OCI-LY1 (cell line): ENCODE data around the gene BBS1.

Source experiments
- H2AFZ ChIP-seq: fragments of 200-600 bp; sonication (generic), shearing (Covaris generic); 2 replicates; pipeline ENCODE4 v1.6.0; 2014; ENCODE audit warnings: antibody characterized with exemption, mild to moderate bottlenecking, low read length
- H3F3A ChIP-seq: fragments of 200-600 bp; sonication (generic), shearing (Covaris generic); 2 replicates; pipeline ENCODE4 v1.6.0; 2014; ENCODE audit warnings: mild to moderate bottlenecking, antibody characterized with exemption, low read length, moderate library complexity; ENCODE audit not compliant: insufficient read depth
- H3K27ac ChIP-seq: fragments of 200-600 bp; sonication (generic); 2 replicates; pipeline ENCODE4 v1.5.1; 2014; ENCODE audit warnings: low read length, mixed run types, mild to moderate bottlenecking, low read depth; ENCODE audit not compliant: poor library complexity, severe bottlenecking
- H3K27me3 ChIP-seq: fragments of 200-600 bp; sonication (generic); 2 replicates; pipeline ENCODE4 v1.6.0; 2014; ENCODE audit warnings: antibody characterized with exemption, mild to moderate bottlenecking, low read length, moderate library complexity; ENCODE audit not compliant: insufficient read depth
- H3K36me3 ChIP-seq: fragments of 200-600 bp; sonication (generic); 2 replicates; pipeline ENCODE4 v1.6.1; 2014; ENCODE audit warnings: mild to moderate bottlenecking, antibody characterized with exemption, low read length, moderate library complexity, mixed read lengths; ENCODE audit not compliant: insufficient read depth
- H3K4me1 ChIP-seq: fragments of 200-600 bp; sonication (generic); 2 replicates; pipeline ENCODE4 v1.5.1; 2014; ENCODE audit warnings: mild to moderate bottlenecking, low read length, moderate library complexity; ENCODE audit not compliant: insufficient read depth, severe bottlenecking
- H3K4me2 ChIP-seq: fragments of 200-600 bp; sonication (generic), shearing (Covaris generic); 2 replicates; pipeline ENCODE4 v1.6.1; 2014; ENCODE audit warnings: low read length
- H3K4me3 ChIP-seq: fragments of 200-600 bp; sonication (generic); 2 replicates; pipeline ENCODE4 v1.5.1; 2014; ENCODE audit warnings: low read length, low read depth, mild to moderate bottlenecking, mixed read lengths; ENCODE audit not compliant: poor library complexity, severe bottlenecking
- H3K79me2 ChIP-seq: fragments of 200-600 bp; shearing (Covaris generic); 2 replicates; pipeline ENCODE4 v1.6.1; 2016; ENCODE audit warnings: mixed run types, low read length, mixed read lengths; ENCODE audit not compliant: insufficient read depth
- H3K9ac ChIP-seq: fragments of 200-600 bp; sonication (generic), shearing (Covaris generic); 2 replicates; pipeline ENCODE4 v1.6.1; 2014; ENCODE audit warnings: mild to moderate bottlenecking, low read length, mixed read lengths
- H3K9me2 ChIP-seq: fragments of 200-600 bp; sonication (generic), shearing (Covaris generic); 2 replicates; pipeline ENCODE4 v1.6.1; 2014; ENCODE audit warnings: low read depth, mild to moderate bottlenecking, low read length, mixed read lengths
- H3K9me3 ChIP-seq: fragments of 200-600 bp; shearing (Covaris generic); 2 replicates; pipeline ENCODE4 v1.6.1; 2014; ENCODE audit warnings: low read length, mixed read lengths
- H4K20me1 ChIP-seq: fragments of 200-600 bp; sonication (generic), shearing (Covaris generic); 2 replicates; pipeline ENCODE4 v1.6.0; 2016; ENCODE audit warnings: mild to moderate bottlenecking, low read length; ENCODE audit not compliant: insufficient read depth
- EZH2 ChIP-seq: fragments of 200-600 bp; sonication (generic), shearing (Covaris generic); IDR thresholded peaks from 2 replicates; pipeline ENCODE4 v1.8.0; 2017; ENCODE audit warnings: borderline replicate concordance, mixed run types, mild to moderate bottlenecking, antibody characterized with exemption, low read length, moderate library complexity, mixed read lengths
- TF ChIP-seq, protein P1 (sequence below): fragments of 200-600 bp; sonication (generic), shearing (Covaris generic); IDR thresholded peaks from 2 replicates; pipeline ENCODE4 v1.5.1; 2017; ENCODE audit warnings: mild to moderate bottlenecking, antibody characterized with exemption, low read length, moderate library complexity, mixed read lengths

BBS1 gene

DNA sequence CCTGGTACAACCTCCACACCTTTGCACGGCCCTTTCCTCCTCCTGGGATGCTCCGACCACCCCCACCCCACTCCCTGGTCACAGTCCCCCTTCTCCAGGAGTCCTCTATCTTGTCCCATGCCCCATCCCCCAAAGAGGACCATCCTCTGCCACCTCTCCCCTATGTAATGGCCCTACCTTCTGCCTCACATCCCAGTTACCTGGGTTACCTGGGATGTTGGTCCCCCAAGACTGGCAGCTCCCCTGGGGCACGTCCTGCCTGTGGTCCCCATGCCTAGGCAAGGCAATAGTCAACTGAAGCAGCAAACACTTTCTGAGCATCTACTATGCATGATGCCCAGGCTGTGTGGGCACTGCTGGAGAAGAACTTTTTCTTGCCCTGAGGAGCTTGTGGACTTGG lies 45.0 kb downstream of the BBS1 start:
- TF ChIP-seq, protein P1, sequence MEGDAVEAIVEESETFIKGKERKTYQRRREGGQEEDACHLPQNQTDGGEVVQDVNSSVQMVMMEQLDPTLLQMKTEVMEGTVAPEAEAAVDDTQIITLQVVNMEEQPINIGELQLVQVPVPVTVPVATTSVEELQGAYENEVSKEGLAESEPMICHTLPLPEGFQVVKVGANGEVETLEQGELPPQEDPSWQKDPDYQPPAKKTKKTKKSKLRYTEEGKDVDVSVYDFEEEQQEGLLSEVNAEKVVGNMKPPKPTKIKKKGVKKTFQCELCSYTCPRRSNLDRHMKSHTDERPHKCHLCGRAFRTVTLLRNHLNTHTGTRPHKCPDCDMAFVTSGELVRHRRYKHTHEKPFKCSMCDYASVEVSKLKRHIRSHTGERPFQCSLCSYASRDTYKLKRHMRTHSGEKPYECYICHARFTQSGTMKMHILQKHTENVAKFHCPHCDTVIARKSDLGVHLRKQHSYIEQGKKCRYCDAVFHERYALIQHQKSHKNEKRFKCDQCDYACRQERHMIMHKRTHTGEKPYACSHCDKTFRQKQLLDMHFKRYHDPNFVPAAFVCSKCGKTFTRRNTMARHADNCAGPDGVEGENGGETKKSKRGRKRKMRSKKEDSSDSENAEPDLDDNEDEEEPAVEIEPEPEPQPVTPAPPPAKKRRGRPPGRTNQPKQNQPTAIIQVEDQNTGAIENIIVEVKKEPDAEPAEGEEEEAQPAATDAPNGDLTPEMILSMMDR: no peak
- TF ChIP-seq EZH2: no peak
- Histone ChIP-seq H3K9ac (no peak overlapping the region), H3F3A (no peaks in the 10 kb centered on the region), H3K79me2 (no peaks in the 10 kb centered on the region), H4K20me1 (no peaks in the 10 kb centered on the region), H2AFZ (no peak overlapping the region), H3K4me2 (no peak overlapping the region), H3K27me3 (no peaks in the 10 kb centered on the region; the same call in 1 of the 2 replicates), H3K9me2 (no peaks in the 10 kb centered on the region), H3K4me3 (no peak overlapping the region), H3K36me3 (no peaks in the 10 kb centered on the region), H3K27ac (no peak overlapping the region), H3K4me1 (no peaks in the 10 kb centered on the region), H3K9me3 (no peaks in the 10 kb centered on the region)

DNA sequence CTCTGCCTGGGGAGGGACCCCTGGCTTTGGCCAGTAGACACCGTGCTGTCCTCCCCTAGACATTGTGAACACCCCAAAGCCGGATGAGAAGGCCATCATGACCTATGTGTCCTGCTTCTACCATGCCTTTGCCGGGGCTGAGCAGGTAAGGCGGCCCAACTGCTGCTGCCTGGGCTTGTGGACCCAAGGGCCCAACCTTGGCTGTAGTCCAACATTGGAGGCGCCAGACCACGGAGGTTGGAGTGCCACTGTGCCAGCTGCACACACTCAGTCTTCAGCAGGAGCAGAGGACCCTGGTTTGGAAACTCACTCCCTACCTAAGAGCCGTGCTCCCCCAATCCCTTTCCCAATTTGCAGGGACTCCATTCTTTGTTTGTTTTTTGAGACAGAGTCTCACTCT lies 45.7 kb downstream of the BBS1 start:
- Histone ChIP-seq H3K27me3 (no peaks in the 10 kb centered on the region; the same call in 1 of the 2 replicates), H3K79me2 (no peaks in the 10 kb centered on the region), H3K36me3 (no peaks in the 10 kb centered on the region), H3K27ac (no peak overlapping the region), H3K9ac (no peak overlapping the region), H3K4me3 (no peak overlapping the region), H3K4me1 (no peaks in the 10 kb centered on the region), H3F3A (no peaks in the 10 kb centered on the region), H3K9me2 (no peaks in the 10 kb centered on the region), H2AFZ (no peak overlapping the region), H3K4me2 (no peak overlapping the region), H4K20me1 (no peaks in the 10 kb centered on the region), H3K9me3 (no peaks in the 10 kb centered on the region)
- TF ChIP-seq, protein P1: no peak
- no peak for TF ChIP-seq EZH2

DNA sequence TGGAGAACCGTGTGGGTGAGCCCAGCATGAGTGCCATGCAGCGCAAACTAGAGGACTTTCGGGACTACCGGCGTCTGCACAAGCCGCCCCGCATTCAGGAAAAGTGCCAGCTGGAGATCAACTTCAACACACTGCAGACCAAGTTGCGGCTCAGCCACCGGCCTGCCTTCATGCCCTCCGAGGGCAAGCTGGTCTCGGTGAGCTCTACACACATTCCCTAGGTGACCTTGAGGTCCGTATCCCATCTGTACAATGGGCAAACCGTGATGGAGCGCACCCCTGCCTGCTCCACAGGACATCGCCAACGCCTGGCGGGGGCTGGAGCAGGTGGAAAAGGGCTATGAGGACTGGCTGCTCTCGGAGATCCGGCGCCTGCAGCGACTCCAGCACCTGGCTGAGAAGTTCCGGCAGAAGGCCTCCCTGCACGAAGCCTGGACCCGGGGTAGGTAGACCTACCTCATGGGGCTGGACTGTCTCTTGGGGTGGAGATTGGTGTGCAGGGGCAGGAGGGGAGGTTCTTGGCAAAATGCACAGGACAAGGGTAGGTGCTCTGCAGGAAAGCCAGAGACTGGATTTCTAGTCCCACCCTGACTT lies 47.4 kb downstream of the BBS1 start:
- H3F3A ChIP-seq: no peaks in the 10 kb centered on the region
- H2AFZ ChIP-seq: no peak overlapping the region
- no peak for TF ChIP-seq EZH2
- TF ChIP-seq, protein P1: no peak
- no peaks in the 10 kb centered on the region for H3K9me3 ChIP-seq
- no peak overlapping the region for H3K9ac ChIP-seq
- H3K27me3 ChIP-seq: no peaks in the 10 kb centered on the region; the same call in 1 of the 2 replicates
- H3K4me3 ChIP-seq: no peak overlapping the region
- H3K36me3 ChIP-seq: no peaks in the 10 kb centered on the region
- H4K20me1 ChIP-seq: no peaks in the 10 kb centered on the region
- H3K27ac ChIP-seq: no peak overlapping the region
- H3K4me2 ChIP-seq: no peak overlapping the region
- no peaks in the 10 kb centered on the region for H3K79me2 ChIP-seq
- H3K9me2 ChIP-seq: no peaks in the 10 kb centered on the region
- no peaks in the 10 kb centered on the region for H3K4me1 ChIP-seq
